Fibroblast of the aortic adventitia (primary cell): Measurements from ENCODE around the gene PTGIS. TPM values are rescaled to one million over a fixed set of nuclear protein-coding genes. Genes with fewer than 3 reads are reported as not detected.

Source experiments
- DNase-seq: peaks from one replicate; pipeline ENCODE4 v3.0.0-alpha.2; 2010; ENCODE audit warnings: low read depth
- H3K4me3 ChIP-seq: 2 replicates; pipeline ENCODE4 v1.5.1; 2011; ENCODE audit warnings: low read depth, mild to moderate bottlenecking, control low read depth, low read length, moderate library complexity
- total RNA-seq: library from RNA; depleted of rRNA; stranded (reverse); fragments of >200 nt; gene quantifications from 2 replicates; pipeline ENCODE4 v1.2.3, GENCODE V29; 2012; ENCODE audit warnings: low replicate concordance
- TF ChIP-seq, protein P1 (sequence below): IDR thresholded peaks from 2 replicates; pipeline ENCODE4 v1.5.1; 2011; ENCODE audit warnings: mild to moderate bottlenecking, low read length, control low read depth, inconsistent platforms; ENCODE audit not compliant: insufficient read depth

The PTGIS gene
- total RNA-seq, 1 donor: 1,011 TPM

DNA sequence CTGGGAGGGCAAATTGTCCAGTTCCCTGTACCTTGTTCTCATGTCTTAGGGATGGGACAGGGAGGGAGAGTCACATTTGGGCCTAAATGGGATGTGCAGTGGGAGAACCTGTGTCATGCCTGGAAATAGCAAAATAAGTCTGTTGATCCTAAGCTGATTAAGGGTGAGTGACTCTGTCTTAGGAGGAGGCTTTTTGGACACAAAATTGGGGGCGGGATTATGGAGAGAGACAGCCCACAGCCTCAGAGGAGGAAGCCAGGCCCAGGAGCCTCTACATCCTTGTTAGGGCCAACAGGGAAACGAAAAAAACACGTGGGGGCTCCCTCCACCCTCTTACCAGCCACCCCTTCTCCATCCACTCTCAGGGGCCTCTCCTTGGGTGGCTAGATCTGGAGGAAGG lies 87.7 kb downstream of the PTGIS start:
- no peak for DNase-seq
- no peak overlapping the region for H3K4me3 ChIP-seq
- TF ChIP-seq, protein P1, sequence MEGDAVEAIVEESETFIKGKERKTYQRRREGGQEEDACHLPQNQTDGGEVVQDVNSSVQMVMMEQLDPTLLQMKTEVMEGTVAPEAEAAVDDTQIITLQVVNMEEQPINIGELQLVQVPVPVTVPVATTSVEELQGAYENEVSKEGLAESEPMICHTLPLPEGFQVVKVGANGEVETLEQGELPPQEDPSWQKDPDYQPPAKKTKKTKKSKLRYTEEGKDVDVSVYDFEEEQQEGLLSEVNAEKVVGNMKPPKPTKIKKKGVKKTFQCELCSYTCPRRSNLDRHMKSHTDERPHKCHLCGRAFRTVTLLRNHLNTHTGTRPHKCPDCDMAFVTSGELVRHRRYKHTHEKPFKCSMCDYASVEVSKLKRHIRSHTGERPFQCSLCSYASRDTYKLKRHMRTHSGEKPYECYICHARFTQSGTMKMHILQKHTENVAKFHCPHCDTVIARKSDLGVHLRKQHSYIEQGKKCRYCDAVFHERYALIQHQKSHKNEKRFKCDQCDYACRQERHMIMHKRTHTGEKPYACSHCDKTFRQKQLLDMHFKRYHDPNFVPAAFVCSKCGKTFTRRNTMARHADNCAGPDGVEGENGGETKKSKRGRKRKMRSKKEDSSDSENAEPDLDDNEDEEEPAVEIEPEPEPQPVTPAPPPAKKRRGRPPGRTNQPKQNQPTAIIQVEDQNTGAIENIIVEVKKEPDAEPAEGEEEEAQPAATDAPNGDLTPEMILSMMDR: no peak

DNA sequence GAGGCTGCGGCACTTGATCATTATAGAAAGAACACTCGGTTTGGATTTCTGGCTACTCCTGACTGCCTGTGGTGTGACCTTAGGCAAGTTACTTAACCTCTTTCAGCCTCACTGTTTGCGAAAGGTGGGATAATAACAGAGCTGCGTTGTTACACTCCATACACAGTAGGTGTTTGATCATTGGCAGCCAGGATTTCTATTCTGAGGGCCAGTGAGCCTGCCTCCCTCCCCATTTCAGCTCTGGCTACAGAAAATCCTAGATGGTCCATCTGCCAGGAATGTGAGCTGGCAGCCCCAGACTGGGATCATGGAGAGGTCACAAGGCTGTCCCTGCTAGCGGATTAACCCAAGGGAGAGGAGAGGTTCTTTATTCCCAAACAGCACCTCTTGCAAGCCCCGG lies 88.2 kb downstream of the PTGIS start:
- DNase-seq: no peak
- H3K4me3 ChIP-seq: no peak overlapping the region
- TF ChIP-seq, protein P1: no peak

DNA sequence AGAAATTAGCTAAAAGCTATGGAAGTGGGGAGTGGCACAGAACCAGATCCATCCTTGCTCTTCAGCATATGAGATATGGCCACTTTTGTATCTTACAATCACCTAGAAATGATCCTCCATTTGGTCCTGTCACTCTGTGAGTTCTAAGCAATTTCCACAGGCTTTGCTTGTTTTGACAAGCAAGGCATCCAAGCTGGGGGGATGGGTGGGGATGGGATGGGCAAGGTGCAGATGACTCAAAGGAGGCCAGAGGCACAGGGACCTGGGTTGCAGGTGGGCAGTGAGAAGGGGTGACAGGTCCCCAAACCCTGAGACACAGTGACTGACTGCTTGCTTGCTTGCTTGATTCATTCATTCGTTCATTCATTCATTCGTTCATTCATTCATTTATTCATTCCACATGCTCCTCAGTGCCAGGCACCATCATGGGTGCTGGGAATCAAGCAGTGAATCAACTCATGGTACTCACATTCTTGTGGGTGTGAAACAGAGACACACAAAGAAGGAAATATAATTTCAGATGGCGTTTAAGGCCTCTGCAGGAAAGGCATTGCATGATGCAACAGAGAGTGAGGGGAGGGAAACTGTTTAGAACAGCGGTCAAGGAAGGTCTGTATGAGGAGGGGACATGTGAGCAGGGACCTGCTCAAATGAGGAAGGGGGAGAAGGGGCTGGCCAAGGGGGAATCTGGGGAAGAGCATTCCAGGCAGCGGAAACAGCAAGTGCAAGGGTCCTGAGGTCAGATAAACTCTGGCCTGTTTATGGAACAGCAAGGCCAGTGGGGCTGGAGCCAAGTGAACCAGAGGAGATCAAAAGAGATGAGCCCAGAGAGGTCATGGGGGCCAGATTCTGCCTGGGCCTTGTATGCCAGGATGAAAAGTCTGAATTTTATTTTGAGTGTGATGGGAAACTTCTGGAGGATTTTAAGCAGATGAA lies 88.9 kb downstream of the PTGIS start:
- TF ChIP-seq, protein P1: no peak
- no peak for DNase-seq
- no peak overlapping the region for H3K4me3 ChIP-seq

DNA sequence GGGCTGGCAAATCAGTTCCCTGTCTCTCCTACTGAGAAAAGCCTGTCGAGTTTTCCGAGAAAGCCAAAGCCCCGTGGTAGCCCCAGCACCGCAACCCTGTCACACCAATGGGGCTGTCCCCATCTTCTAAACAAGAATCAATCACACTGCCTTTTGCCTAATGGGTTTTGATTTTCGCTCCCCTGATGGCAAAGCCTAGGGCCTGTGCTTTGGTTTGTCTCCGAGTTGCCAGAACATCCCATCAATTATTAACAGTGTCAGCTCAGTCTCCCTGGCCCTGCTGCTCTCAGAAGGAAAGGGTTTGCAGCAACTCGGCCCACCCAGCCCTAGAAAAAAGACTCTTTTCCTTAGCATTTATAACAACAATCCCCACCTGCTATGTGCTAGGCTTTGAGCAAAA lies 89.7 kb downstream of the PTGIS start:
- TF ChIP-seq, protein P1: no peak
- no peak for DNase-seq
- no peak overlapping the region for H3K4me3 ChIP-seq

DNA sequence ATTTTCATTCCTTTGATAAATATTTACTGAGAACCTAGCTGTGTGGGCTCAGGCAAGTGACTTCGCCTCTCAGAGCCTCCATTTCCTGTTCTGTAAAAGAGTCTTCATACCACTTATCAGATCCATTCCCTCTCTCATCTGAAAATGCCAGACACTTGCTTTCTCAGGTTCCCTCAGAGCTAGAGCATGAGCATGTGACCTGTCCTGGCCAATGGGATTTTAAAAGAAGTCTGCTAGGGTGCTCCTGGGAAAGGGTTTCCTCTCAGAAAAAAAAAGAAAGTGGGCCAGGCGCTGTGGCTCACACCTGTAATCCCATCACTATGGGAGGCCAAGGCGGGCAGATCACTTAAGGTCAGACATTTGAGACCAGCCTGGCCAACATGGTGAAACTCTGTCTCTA lies 90.7 kb downstream of the PTGIS start:
- TF ChIP-seq, protein P1: no peak
- DNase-seq: no peak

DNA sequence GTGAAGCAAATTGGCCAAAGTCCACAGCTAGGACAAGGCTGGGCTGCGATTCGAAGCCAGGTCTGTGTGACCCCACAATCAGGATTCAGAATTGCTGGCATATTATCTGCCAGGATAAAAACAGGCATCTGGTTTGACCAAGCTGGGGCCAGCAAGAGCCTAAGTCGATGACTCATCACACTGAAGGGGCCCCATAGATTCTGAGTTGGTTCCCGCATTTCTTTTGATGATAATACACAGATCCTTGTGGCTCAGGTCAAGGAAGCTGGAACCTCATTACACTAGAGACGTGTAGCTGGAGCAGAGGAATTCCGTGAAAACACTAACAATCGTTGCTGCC lies 92.0 kb downstream of the PTGIS start:
- H3K4me3 ChIP-seq: no peak overlapping the region
- TF ChIP-seq, protein P1: no peak
- DNase-seq: no peak

More for the DNA sequence above, 90.7 kb downstream of the PTGIS start:
- H3K4me3 ChIP-seq: no peak overlapping the region
